GM20431 (cell line): Measurements from ENCODE around the gene VAV2.

ENCODE experiments used
- in situ Hi-C: fragments of 300-500 bp; cut with MseI, MboI; formaldehyde crosslinking; loops from one replicate; pipeline ENCODE4 v1.15.0; 2020; ENCODE audit warnings: low sequenced_read_pairs; ENCODE audit not compliant: unreplicated experiment

Gene VAV2

DNA sequence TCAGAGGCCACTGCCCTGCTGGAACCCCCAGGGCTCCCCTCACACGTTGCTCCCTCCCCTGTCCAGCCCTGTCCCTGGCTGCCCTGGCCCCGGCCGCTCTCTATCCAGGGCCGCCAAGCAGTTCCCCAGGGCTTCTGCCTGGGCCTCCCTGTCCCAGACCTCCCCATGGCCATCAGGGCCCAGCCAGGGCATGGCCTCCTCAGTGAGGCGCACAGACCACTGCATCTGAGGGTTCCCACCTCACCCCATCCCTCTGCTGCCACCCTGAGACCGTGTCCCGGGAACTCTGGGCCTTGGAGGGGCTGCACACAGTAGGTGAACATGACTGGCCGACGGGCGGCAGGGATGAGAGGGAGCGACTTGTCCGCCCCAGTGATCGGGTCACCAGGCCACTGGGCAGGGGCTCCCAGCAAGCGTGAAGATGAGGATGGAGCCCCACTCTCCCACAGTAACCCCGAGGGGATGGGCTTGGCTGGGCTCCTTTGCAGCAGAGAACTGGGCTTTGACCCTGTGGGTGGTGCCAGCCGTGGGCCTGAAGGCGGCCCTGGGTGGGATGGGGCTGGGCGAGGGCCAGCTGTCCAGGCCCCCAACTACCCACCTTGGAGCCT, 145.5 kb downstream of the VAV2 start:
- in situ Hi-C loops, result no loop called here

DNA sequence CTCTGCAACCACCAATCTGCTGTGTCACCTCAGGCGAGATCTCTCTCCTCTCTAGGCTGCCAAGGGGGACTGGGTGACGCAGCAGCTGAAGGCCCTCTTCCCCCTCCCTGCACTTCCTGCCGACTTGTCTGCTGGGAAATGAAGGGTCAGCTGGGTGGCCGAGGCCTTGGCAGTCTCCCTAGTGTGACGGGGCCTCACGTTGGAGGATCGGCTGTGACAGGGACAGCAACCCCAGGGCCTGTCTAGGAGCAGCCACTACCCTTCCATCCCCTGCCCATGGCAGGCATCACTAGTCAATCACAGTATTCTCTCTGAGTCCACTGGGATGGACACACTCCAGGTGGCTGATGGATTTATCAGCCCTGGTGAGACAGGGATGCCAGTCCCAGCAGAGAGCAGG, 146.7 kb downstream of the VAV2 start:
- in situ Hi-C loops, result no loop called here

DNA sequence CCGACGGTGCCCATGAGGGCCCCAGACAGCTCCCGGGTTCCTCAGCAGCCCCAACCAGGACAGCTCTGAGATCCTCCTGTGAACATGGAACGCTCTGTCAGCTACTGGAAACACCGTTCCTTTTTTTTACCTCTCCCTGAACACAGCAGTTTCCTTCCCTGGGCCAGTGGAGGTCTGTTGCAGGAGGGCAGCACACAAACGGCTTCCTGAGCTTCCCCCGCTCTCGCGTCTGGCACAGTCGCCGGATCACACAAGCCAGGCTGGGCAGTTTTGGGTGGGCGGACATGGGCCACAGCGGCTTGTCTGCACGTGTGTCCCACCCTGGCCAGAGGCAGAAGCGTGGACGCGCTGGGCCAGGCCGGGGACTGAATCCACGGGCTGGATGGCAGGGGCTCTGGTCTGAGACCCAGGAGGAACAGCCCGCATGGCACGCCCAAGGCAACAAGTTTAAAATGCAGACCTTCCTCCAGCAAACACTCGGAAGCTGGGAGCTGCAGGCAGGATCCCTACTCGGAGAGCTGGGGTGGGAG, 147.2 kb downstream of the VAV2 start:
- in situ Hi-C loops, result no loop called here

DNA sequence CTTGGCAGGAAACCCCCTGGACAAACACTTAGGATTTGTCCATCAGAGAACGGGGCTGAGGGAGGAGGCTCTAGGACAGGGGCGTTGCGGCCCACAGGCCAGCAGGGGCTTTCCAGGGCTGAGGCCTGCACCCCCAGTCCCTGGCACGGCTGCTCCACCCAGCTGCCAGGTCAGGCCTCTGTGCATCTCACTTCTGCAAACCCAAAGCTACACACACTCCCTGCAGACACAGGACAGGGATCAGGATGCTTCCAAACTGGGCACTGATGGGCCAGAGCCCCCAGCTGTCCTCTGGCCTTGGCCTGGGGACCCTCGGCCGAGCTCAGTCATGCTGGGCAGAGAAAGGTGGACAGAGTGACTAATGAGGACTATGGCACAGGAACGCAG, 147.7 kb downstream of the VAV2 start:
- in situ Hi-C loops, result no loop called here

GRCh38 chr9:133843751-133844397, 148.2 kb downstream of the VAV2 start:
- in situ Hi-C loops, result no loop called here

DNA sequence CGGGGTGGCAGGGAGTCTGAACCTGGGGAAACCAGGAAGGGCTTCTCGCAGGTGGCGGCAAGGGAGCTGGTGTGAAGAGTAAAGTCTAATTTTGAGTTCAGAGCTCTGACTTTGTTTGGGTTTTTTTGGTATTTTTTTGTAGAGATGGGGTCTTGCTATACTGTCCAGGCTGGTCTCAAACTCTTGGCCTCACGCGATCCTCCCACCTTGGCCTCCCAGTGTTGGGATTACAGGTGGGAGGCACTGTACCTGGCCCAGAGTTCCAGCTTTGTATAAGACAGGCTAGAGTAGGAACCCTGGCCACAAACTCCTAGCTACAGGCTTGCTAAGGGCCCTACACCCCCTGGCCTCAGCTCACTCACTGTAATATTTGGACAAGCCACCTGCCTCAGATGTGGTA, 148.9 kb downstream of the VAV2 start:
- in situ Hi-C loops, result no loop called here

GRCh38 chr9:133842721-133843227, 149.3 kb downstream of the VAV2 start:
- in situ Hi-C loops, result no loop called here

GRCh38 chr9:133842174-133842573, 149.9 kb downstream of the VAV2 start:
- in situ Hi-C loops, result no loop called here

- in situ Hi-C loops, result no loop called here
Observed at GRCh38 chr9:133841167-133841812, 150.8 kb downstream of the VAV2 start.

DNA sequence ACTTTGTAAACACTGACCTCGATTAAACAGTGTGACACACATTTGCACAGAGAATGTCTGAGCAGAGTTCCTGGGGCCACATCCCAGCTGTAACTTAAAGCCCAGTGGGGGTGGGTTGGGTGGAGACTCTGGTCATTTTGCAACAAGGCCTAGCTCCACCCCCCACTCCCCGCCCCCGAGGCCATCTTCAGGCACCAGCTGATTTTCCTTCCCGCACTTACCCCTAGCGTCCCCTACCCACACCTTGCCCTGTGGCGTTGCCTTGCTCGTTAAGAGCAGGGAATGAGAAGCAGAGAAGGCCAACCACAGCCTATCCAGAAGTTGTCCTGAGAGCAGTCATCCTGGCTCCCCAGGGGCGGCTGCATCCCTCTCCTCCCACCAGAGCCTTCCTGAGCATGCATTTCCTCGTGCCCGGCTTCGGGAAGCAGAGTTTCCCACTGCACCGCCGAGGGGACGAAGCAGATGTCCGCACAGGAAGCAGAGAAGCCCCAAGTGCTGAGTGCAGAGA, 152.2 kb downstream of the VAV2 start:
- in situ Hi-C loops, result no loop called here

GRCh38 chr9:133838859-133839507, 153.1 kb downstream of the VAV2 start:
- in situ Hi-C loops, result no loop called here

- in situ Hi-C loops, result no loop called here
Observed at GRCh38 chr9:133837627-133838597, 154.2 kb downstream of the VAV2 start.

GRCh38 chr9:133836818-133837217, 155.3 kb downstream of the VAV2 start:
- in situ Hi-C loops, result no loop called here

- in situ Hi-C loops, result no loop called here
Observed at GRCh38 chr9:133836001-133836758, 155.9 kb downstream of the VAV2 start.

- in situ Hi-C loops, result no loop called here
Observed at GRCh38 chr9:133835262-133835901, 156.7 kb downstream of the VAV2 start.

DNA sequence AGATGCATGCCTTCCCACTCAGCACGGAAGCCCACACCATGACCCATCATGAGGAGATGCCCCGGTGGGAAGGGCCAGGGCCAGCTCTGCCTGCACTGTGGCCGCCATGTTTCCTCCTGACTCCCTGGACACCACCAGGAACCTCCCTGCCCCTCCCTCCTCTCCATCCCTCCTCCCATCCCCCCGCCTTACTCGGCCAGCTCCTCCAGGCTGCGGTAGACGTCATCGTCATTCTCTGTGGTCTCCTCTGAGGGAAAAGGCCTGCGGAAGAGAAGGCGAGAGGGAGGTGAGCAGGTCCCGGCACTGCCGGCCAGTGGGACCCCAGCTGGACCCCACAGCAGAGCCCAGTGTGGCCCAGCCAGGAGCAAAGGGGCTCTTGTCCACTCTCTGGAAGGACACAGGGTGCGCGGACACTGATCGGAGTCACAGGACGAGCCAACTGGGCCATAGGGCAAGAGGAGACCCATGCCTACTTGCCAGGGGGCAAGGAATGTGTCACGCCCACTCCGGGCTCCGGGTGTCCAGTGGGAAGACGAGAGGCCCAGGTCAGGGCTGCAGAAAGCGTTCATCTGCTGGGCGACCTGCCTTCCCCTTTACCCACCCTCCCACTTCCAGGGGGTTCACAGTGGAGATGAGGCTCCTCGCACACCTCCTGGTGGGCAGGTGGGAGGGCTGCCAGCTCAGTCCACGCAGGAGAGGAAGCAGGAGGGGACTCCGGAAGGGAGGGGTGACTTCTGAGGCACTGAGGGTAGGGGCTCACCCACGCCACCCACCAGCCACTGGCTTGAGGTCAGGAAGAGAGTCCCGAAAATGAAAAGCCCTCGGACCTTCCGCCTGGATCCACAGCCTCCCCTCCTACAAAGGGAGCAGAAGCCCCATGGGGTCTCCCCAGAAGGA, 157.8 kb downstream of the VAV2 start:
- in situ Hi-C loops, result no loop called here

DNA sequence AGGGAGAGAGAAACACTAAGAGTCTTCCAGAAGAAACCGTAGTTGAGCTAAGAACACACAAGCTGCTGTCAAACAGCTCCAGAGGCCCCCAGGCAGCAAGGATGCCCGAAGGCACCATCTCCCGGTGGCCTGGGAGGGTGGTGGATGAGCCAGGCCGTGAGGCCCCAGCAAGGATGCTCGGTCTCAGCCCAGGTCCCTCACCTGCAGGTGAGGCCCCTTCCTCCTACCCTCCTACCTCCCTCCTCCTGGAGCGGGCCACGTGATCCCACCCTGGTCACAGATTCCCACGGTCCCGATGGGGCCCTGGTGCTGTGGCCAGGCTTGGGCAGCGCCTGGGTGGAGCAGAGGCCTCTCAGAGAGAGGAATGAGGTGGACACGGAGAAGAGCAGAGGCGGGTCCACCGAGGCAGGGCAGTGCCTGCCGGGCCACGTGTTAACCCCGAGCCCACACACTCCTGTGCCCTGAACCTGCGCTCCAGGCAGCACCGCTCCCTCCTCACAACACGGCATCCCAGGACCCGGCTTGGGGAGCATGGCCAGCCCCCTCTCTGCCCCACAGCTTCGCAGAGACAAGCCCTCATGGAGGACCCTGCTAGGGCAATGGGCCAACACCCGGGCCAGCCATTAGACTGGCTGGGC, 158.6 kb downstream of the VAV2 start:
- in situ Hi-C loops, result no loop called here
